Measurements from ENCODE around the gene NUSAP1. TPM values are rescaled to one million over a fixed set of nuclear protein-coding genes. Genes with fewer than 3 reads are reported as not detected.

NUSAP1 gene
- total RNA-seq, 2 donors from 2014 or later: 118 to 185 TPM

- H3K27ac Mint-ChIP-seq: peak overlapping the region; percentile 95
- Histone ChIP-seq H3K36me3 (ENCODE audit: control insufficient read depth, insufficient read depth, low read length) (peaks cover 50% of the 10 kb centered on the region), H3K9me3 (ENCODE audit: control insufficient read depth, low read length) (peaks cover 12% of the 10 kb centered on the region), H3K27ac (ENCODE audit: low read depth, low read length) (peak overlapping the region; percentile 73), H3K9ac (ENCODE audit: extremely low read depth, low read length, poor library complexity, severe bottlenecking) (peak overlapping the region; percentile 90), H3K27me3 (ENCODE audit: control insufficient read depth, insufficient read depth, low read length, poor library complexity, severe bottlenecking) (no peaks in the 10 kb centered on the region), H3K4me3 (ENCODE audit: low read length) (peak overlapping the region; percentile 99), H3K4me1 (ENCODE audit: control insufficient read depth, insufficient read depth, low read length) (peaks cover 3% of the 10 kb centered on the region)
- peak overlapping the region; percentile 94 for H3K4me3 Mint-ChIP-seq
- 0% methylated on average over 51 to 61 of the region's 61 CpGs for WGBS, 2 experiments (ENCODE audit: insufficient coverage in 1 of 2, insufficient read length in 1 of 2)
- H3K36me3 Mint-ChIP-seq (ENCODE audit: low read depth): peaks cover 49% of the 10 kb centered on the region
- peaks cover 13% of the 10 kb centered on the region for H3K4me1 Mint-ChIP-seq
- peak; percentile 99 for DNase-seq
- H3K27me3 Mint-ChIP-seq (ENCODE audit: insufficient read depth): no peaks in the 10 kb centered on the region
- TF ChIP-seq CTCF (conservative IDR thresholded peaks at IDR 0.05): no peak
- peaks cover 3% of the 10 kb centered on the region for H3K9me3 Mint-ChIP-seq
Measured at GRCh38 chr15:41283653-41284426, 48.8 kb upstream of the NUSAP1 start.

- peaks cover 3% of the 10 kb centered on the region for H3K4me1 ChIP-seq (ENCODE audit: control insufficient read depth, insufficient read depth, low read length)
- no peak for DNase-seq
- peaks cover 3% of the 10 kb centered on the region for H3K9me3 Mint-ChIP-seq
Measured at GRCh38 chr15:41284427-41285177, 48.1 kb upstream of the NUSAP1 start.

More at GRCh38 chr15:41284427-41285177, 48.1 kb upstream of the NUSAP1 start:
- Mint-ChIP-seq H3K27ac (peak overlapping the region; percentile 95), H3K4me3 (peak overlapping the region; percentile 94), H3K36me3 (ENCODE audit: low read depth) (peaks cover 45% of the 10 kb centered on the region), H3K4me1 (peaks cover 13% of the 10 kb centered on the region), H3K27me3 (ENCODE audit: insufficient read depth) (no peaks in the 10 kb centered on the region)
- Histone ChIP-seq H3K9ac (ENCODE audit: extremely low read depth, low read length, poor library complexity, severe bottlenecking) (peak overlapping the region; percentile 90), H3K27me3 (ENCODE audit: control insufficient read depth, insufficient read depth, low read length, poor library complexity, severe bottlenecking) (no peaks in the 10 kb centered on the region), H3K4me3 (ENCODE audit: low read length) (peak overlapping the region; percentile 99), H3K9me3 (ENCODE audit: control insufficient read depth, low read length) (peaks cover 12% of the 10 kb centered on the region), H3K27ac (ENCODE audit: low read depth, low read length) (peak overlapping the region; percentile 21), H3K36me3 (ENCODE audit: control insufficient read depth, insufficient read depth, low read length) (peaks cover 48% of the 10 kb centered on the region)
- 0% methylated on average over 9 to 20 of the region's 20 CpGs for WGBS, 2 experiments (ENCODE audit: insufficient coverage in 1 of 2, insufficient read length in 1 of 2)
- no peak for TF ChIP-seq CTCF (conservative IDR thresholded peaks at IDR 0.05)

Measured in endodermal cell (in vitro differentiated cells).